ENCODE measurements around the gene RSAD2. TPM values are rescaled to one million over a fixed set of nuclear protein-coding genes. Genes with fewer than 3 reads are reported as not detected.

RSAD2 gene
- total and polyA plus RNA-seq, 2 donors (not counting 3 experiments of a cell fraction or from before 2014, with no cell fraction given), result 0.03 to 0.18 TPM

DNA sequence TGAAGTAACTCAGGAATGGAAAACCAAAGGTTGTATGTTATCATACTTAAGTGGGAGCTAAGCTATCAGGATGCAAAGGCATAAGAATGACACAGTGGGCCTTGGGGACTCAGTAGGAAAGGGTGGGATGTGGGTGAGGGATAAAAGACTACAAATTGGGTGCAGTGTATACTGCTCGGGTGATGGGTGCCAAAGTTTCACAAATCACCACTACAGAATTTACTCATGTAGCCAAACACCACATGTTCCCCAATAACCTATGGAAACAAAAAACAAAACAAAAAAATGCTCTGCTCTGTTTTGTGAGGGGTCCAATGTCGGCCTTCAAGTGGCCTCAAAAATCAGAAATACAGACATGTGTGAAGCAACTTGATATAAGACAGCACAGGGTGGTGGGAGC lies 30.7 kb downstream of the RSAD2 start:
- ChIA-PET CTCF (interaction anchor here (2.1 to 2.7 kb wide), 2 partner anchors 8 to 11 kb away, joined by 8 to 13 read pairs; no protein-coding TSS in a partner anchor), POLR2A (no interaction called here)
- Histone ChIP-seq H3K27me3 (ENCODE audit: control insufficient read depth in 2 of 2, insufficient read depth in 2 of 2, low read length in 2 of 2) (peaks cover 6 to 10% of the 10 kb centered on the region in 2 experiments), H2AFZ (ENCODE audit: low read depth, low read length) (no peak overlapping the region), H3K79me2 (ENCODE audit: control insufficient read depth, insufficient read depth, low read length) (no peaks in the 10 kb centered on the region), H3K4me2 (ENCODE audit: insufficient read depth, low read length) (no peak overlapping the region), H3K27ac (ENCODE audit: insufficient read depth, low read depth, low read length) (no peak overlapping the region), H3K9me3 (replicated peaks; ENCODE audit: control insufficient read depth, insufficient read depth, low read length) (no peaks in the 10 kb centered on the region), H3K36me3 (ENCODE audit: control insufficient read depth in 2 of 2, extremely low read depth in 1 of 2, insufficient read depth in 2 of 2, low read length in 2 of 2) (no peaks in the 10 kb centered on the region), H3K9ac (replicated peaks; ENCODE audit: extremely low read depth, insufficient read depth, low read length) (no peak overlapping the region), H4K20me1 (replicated peaks; ENCODE audit: control insufficient read depth, extremely low read depth, insufficient read depth, low read length) (no peaks in the 10 kb centered on the region), H3K4me3 (replicated peaks in 1 of 3; ENCODE audit: insufficient read depth in 1 of 3, low read depth in 1 of 3, low read length in 3 of 3) (no peak overlapping the region), H3K9me1 (replicated peaks; ENCODE audit: control insufficient read depth, extremely low read depth, insufficient read depth, low read length) (no peaks in the 10 kb centered on the region), H3K4me1 (ENCODE audit: control insufficient read depth, extremely low read depth, insufficient read depth, low read length) (no peaks in the 10 kb centered on the region)
- no TSS peak for BruUV-seq (replicated peaks)
- intact Hi-C loops (cut with micrococcal nuclease) (no loop called here), dilution Hi-C loops (cut with MboI; ENCODE audit: extremely low pct_ligation_motif_present, low sequenced_read_pairs) (no loop called here)
- DNase-seq (ENCODE audit: low read depth, low spot score), result no peak
- TF ChIP-seq MAX (IDR thresholded peaks at IDR 0.05; ENCODE audit: insufficient read depth, insufficient read length) (no peak), MYC (IDR thresholded peaks at IDR 0.05; ENCODE audit: low read depth, low read length) (no peak), FOS (IDR thresholded peaks at IDR 0.05; ENCODE audit: borderline replicate concordance, insufficient read depth, low read length) (no peak), EZH2 (IDR thresholded peaks at IDR 0.05; ENCODE audit: borderline replicate concordance, low read depth, low read length, severe bottlenecking) (no peak), JUN (IDR thresholded peaks at IDR 0.05; ENCODE audit: borderline replicate concordance, insufficient read depth, insufficient read length, low read depth) (no peak), GATA2 (IDR thresholded peaks at IDR 0.05; ENCODE audit: insufficient read depth, insufficient read length, low read depth, low read length) (no peak), POLR2AphosphoS5 (IDR thresholded peaks at IDR 0.05; ENCODE audit: insufficient read depth, low read depth, low read length) (no peak), POLR2A (IDR thresholded peaks at IDR 0.05; ENCODE audit: low read depth, low read length) (no peak), CTCF (IDR thresholded peaks at IDR 0.05; ENCODE audit: extremely low read depth in 1 of 2, insufficient read depth in 1 of 2, low read depth in 1 of 2, low read length in 2 of 2) (no peak)
- no peak for FAIRE-seq
